ENCODE data around the gene SLC25A44.

GRCh38 chr1:156253634-156254033 lies 59.7 kb downstream of the SLC25A44 start:
- TF ChIP-seq POLR2A (IDR thresholded peaks at IDR 0.05), result no peak
- TF ChIP-seq, protein P1, sequence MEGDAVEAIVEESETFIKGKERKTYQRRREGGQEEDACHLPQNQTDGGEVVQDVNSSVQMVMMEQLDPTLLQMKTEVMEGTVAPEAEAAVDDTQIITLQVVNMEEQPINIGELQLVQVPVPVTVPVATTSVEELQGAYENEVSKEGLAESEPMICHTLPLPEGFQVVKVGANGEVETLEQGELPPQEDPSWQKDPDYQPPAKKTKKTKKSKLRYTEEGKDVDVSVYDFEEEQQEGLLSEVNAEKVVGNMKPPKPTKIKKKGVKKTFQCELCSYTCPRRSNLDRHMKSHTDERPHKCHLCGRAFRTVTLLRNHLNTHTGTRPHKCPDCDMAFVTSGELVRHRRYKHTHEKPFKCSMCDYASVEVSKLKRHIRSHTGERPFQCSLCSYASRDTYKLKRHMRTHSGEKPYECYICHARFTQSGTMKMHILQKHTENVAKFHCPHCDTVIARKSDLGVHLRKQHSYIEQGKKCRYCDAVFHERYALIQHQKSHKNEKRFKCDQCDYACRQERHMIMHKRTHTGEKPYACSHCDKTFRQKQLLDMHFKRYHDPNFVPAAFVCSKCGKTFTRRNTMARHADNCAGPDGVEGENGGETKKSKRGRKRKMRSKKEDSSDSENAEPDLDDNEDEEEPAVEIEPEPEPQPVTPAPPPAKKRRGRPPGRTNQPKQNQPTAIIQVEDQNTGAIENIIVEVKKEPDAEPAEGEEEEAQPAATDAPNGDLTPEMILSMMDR (IDR thresholded peaks at IDR 0.05 in 4 of 5, conservative IDR thresholded peaks at IDR 0.05 in 1 of 5), result no peak

Measured in gastrocnemius medialis (tissue), 4 donors.